ENCODE data around the gene SLC29A1.
"Not testable (repeated sequence)": the region's sequence is repeated elsewhere in the genome, so short reads cannot be mapped to it uniquely, and the experiment has no call there.

SLC29A1 gene

GRCh38 chr6:44179648-44180047, 43.7 kb upstream of the SLC29A1 start:
- no peaks in the 10 kb centered on the region for H3K27me3 ChIP-seq (ENCODE audit: low read length)
- H3K4me2 ChIP-seq (ENCODE audit: low read depth, low read length, poor library complexity, severe bottlenecking) = no peak overlapping the region

GRCh38 chr6:44180406-44180805, 43.0 kb upstream of the SLC29A1 start:
- Histone ChIP-seq H3K36me3 (ENCODE audit: low read length) (no peaks in the 10 kb centered on the region), H3K27me3 (ENCODE audit: low read length) (no peaks in the 10 kb centered on the region), H3K9me3 (ENCODE audit: insufficient read depth, low read length) (no peaks in the 10 kb centered on the region), H3K4me2 (ENCODE audit: low read depth, low read length, poor library complexity, severe bottlenecking) (no peak overlapping the region), H4K20me1 (ENCODE audit: low read depth, low read length) (no peaks in the 10 kb centered on the region), H3K4me3 (ENCODE audit: insufficient read depth, low read length, poor library complexity, severe bottlenecking) (no peak overlapping the region), H3F3A (ENCODE audit: insufficient read depth) (no peaks in the 10 kb centered on the region), H2AFZ (ENCODE audit: low read depth, low read length, severe bottlenecking) (no peak overlapping the region), H3K9me2 (replicated peaks; ENCODE audit: insufficient read depth, low read length) (no peaks in the 10 kb centered on the region), H3K79me2 (ENCODE audit: insufficient read depth, low read length) (no peaks in the 10 kb centered on the region), H3K27ac (ENCODE audit: low read depth, low read length) (no peak overlapping the region), H3K9ac (ENCODE audit: low read length) (no peak overlapping the region)
- no peak for TF ChIP-seq EZH2phosphoT487 (conservative IDR thresholded peaks at IDR 0.05; ENCODE audit: low read length)
- TF ChIP-seq, protein P1, sequence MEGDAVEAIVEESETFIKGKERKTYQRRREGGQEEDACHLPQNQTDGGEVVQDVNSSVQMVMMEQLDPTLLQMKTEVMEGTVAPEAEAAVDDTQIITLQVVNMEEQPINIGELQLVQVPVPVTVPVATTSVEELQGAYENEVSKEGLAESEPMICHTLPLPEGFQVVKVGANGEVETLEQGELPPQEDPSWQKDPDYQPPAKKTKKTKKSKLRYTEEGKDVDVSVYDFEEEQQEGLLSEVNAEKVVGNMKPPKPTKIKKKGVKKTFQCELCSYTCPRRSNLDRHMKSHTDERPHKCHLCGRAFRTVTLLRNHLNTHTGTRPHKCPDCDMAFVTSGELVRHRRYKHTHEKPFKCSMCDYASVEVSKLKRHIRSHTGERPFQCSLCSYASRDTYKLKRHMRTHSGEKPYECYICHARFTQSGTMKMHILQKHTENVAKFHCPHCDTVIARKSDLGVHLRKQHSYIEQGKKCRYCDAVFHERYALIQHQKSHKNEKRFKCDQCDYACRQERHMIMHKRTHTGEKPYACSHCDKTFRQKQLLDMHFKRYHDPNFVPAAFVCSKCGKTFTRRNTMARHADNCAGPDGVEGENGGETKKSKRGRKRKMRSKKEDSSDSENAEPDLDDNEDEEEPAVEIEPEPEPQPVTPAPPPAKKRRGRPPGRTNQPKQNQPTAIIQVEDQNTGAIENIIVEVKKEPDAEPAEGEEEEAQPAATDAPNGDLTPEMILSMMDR (IDR thresholded peaks at IDR 0.05; ENCODE audit: insufficient read depth, low read length, poor library complexity, severe bottlenecking) = no peak

More at GRCh38 chr6:44179648-44180047, 43.7 kb upstream of the SLC29A1 start:
- no peaks in the 10 kb centered on the region for H3K79me2 ChIP-seq (ENCODE audit: insufficient read depth, low read length)
- H3K4me3 ChIP-seq (ENCODE audit: insufficient read depth, low read length, poor library complexity, severe bottlenecking) = no peak overlapping the region
- H3K27ac ChIP-seq (ENCODE audit: low read depth, low read length) = no peak overlapping the region
- H3K9ac ChIP-seq (ENCODE audit: low read length) = no peak overlapping the region
- no peaks in the 10 kb centered on the region for H3K36me3 ChIP-seq (ENCODE audit: low read length)
- no peaks in the 10 kb centered on the region for H3K9me2 ChIP-seq (replicated peaks; ENCODE audit: insufficient read depth, low read length)
- TF ChIP-seq EZH2phosphoT487 (conservative IDR thresholded peaks at IDR 0.05; ENCODE audit: low read length) = no peak
- TF ChIP-seq, protein P1 (IDR thresholded peaks at IDR 0.05; ENCODE audit: insufficient read depth, low read length, poor library complexity, severe bottlenecking) = no peak
- no peaks in the 10 kb centered on the region for H3K9me3 ChIP-seq (ENCODE audit: insufficient read depth, low read length)
- H3F3A ChIP-seq (ENCODE audit: insufficient read depth) = no peaks in the 10 kb centered on the region
- no peak overlapping the region for H2AFZ ChIP-seq (ENCODE audit: low read depth, low read length, severe bottlenecking)
- no peaks in the 10 kb centered on the region for H4K20me1 ChIP-seq (ENCODE audit: low read depth, low read length)

DNA sequence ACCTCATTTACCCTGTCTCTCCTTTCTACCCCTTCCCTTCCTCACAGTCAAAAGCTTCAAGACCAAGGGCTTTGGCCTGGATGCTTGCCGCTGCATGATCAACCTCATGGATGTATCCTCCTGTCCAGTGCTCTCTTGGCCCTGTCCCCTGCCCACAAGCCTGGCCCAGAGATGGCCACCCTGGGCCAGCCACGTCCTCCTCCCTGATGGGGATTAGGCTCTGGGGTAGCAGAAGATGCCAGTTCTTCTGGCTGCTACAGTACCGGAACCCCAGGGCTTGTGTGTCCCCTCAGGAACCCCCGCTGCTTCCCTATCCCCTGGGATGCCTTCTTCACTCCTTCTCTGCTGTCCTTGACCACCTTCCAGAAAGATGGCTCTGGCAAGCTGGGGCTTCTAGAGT, 42.5 kb upstream of the SLC29A1 start:
- Histone ChIP-seq H3K4me3 (ENCODE audit: insufficient read depth, low read length, poor library complexity, severe bottlenecking) (no peak overlapping the region), H3K27ac (ENCODE audit: low read depth, low read length) (no peak overlapping the region), H2AFZ (ENCODE audit: low read depth, low read length, severe bottlenecking) (no peak overlapping the region), H3K27me3 (ENCODE audit: low read length) (no peaks in the 10 kb centered on the region), H3K36me3 (ENCODE audit: low read length) (no peaks in the 10 kb centered on the region), H3K4me2 (ENCODE audit: low read depth, low read length, poor library complexity, severe bottlenecking) (no peak overlapping the region), H4K20me1 (ENCODE audit: low read depth, low read length) (no peaks in the 10 kb centered on the region), H3K9me3 (ENCODE audit: insufficient read depth, low read length) (no peaks in the 10 kb centered on the region), H3K9me2 (replicated peaks; ENCODE audit: insufficient read depth, low read length) (no peaks in the 10 kb centered on the region), H3K79me2 (ENCODE audit: insufficient read depth, low read length) (no peaks in the 10 kb centered on the region), H3K9ac (ENCODE audit: low read length) (no peak overlapping the region), H3F3A (ENCODE audit: insufficient read depth) (no peaks in the 10 kb centered on the region)
- TF ChIP-seq, protein P1 (IDR thresholded peaks at IDR 0.05; ENCODE audit: insufficient read depth, low read length, poor library complexity, severe bottlenecking) = no peak
- TF ChIP-seq EZH2phosphoT487 (conservative IDR thresholded peaks at IDR 0.05; ENCODE audit: low read length) = no peak

- not testable (repeated sequence) for H3K27me3 ChIP-seq (ENCODE audit: low read length); H3K9ac ChIP-seq (ENCODE audit: low read length); H2AFZ ChIP-seq (ENCODE audit: low read depth, low read length, severe bottlenecking); H3K36me3 ChIP-seq (ENCODE audit: low read length); H4K20me1 ChIP-seq (ENCODE audit: low read depth, low read length); H3K4me3 ChIP-seq (ENCODE audit: insufficient read depth, low read length, poor library complexity, severe bottlenecking); H3K4me2 ChIP-seq (ENCODE audit: low read depth, low read length, poor library complexity, severe bottlenecking); H3K9me3 ChIP-seq (ENCODE audit: insufficient read depth, low read length); H3K79me2 ChIP-seq (ENCODE audit: insufficient read depth, low read length); H3F3A ChIP-seq (ENCODE audit: insufficient read depth); H3K27ac ChIP-seq (ENCODE audit: low read depth, low read length); H3K9me2 ChIP-seq (replicated peaks; ENCODE audit: insufficient read depth, low read length)
Observed at GRCh38 chr6:44181784-44182183, 41.6 kb upstream of the SLC29A1 start.
